Brain microvascular endothelial cell (primary cell): Measurements from ENCODE around the gene MUL1.
A peak's percentile ranks its signal among the peaks of the same experiment; 100 is the strongest.

Source experiments
- DNase-seq: peaks from one replicate; pipeline ENCODE4 v3.0.0-alpha.2; 2020
- H3K27ac ChIP-seq: fragments of 250-450 bp; sonication (Bioruptor Pico); 2 replicates; pipeline ENCODE4 v1.5.1; 2020; ENCODE audit warnings: mild to moderate bottlenecking, moderate library complexity
- H3K27me3 ChIP-seq: fragments of 250-450 bp; sonication (Bioruptor Pico); replicated peaks from 2 replicates; pipeline ENCODE4 v1.5.1; 2020; ENCODE audit warnings: mild to moderate bottlenecking
- H3K36me3 ChIP-seq: fragments of 250-450 bp; sonication (Bioruptor Pico); replicated peaks from 2 replicates; pipeline ENCODE4 v1.5.1; 2020; ENCODE audit warnings: mild to moderate bottlenecking
- H3K4me3 ChIP-seq: 2 replicates; pipeline ENCODE4 v1.5.1; 2011; ENCODE audit warnings: low read depth, mild to moderate bottlenecking, control low read depth, low read length, moderate library complexity
- in situ Hi-C: cut with HindIII; loops from 2 replicates; pipeline ENCODE4 v1.10.0; 2017; ENCODE audit warnings: low sequenced_read_pairs, low pct_ligation_motif_present
- TF ChIP-seq, protein P1 (sequence below): IDR thresholded peaks from 2 replicates; pipeline ENCODE4 v1.5.1; 2011; ENCODE audit warnings: low read depth, mild to moderate bottlenecking, moderate library complexity, low read length, control low read depth, inconsistent platforms; ENCODE audit errors: missing control alignments

Gene MUL1

DNA sequence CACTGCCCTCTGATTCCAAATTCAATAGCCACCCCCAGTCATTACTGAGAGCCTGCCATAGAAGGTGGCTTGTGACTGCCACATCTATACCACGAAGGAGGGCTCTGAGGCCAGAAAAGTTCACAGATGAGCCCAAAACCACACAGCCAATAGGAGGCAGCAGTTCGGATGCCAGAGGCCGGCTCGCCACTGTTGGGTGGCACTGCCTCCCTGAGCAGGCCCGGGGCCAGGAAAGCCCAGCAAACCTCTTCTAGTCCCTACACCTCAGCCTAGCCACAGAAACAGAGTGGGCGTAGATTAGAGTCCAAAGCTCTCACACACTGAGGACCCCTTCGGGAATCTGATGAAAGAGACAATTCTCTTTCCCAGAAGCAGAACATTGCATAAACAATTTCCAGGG is 16.1 kb downstream of the MUL1 start:
- no peaks in the 10 kb centered on the region for H3K36me3 ChIP-seq
- TF ChIP-seq, protein P1, sequence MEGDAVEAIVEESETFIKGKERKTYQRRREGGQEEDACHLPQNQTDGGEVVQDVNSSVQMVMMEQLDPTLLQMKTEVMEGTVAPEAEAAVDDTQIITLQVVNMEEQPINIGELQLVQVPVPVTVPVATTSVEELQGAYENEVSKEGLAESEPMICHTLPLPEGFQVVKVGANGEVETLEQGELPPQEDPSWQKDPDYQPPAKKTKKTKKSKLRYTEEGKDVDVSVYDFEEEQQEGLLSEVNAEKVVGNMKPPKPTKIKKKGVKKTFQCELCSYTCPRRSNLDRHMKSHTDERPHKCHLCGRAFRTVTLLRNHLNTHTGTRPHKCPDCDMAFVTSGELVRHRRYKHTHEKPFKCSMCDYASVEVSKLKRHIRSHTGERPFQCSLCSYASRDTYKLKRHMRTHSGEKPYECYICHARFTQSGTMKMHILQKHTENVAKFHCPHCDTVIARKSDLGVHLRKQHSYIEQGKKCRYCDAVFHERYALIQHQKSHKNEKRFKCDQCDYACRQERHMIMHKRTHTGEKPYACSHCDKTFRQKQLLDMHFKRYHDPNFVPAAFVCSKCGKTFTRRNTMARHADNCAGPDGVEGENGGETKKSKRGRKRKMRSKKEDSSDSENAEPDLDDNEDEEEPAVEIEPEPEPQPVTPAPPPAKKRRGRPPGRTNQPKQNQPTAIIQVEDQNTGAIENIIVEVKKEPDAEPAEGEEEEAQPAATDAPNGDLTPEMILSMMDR, result no peak
- in situ Hi-C loops, result no loop called here

DNA sequence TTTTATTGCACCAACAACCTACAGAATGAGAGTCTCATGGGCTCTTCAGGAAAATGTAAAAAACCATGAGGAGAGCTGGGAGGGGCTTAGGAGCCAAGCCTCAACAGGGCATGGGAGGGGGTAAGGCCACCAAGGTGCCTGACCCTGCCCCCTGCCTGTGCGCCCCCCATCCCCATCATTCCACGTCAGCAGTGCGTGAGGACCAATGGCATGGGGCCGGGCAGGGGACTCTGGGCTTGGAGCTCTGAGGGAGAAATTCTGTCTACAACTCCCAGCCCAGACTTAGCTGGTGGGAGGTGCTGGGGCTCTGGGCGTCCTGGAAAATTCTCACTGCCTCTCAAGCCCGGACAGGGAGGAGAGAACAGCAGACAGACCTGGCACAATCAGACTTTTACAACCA is 16.8 kb downstream of the MUL1 start:
- no peaks in the 10 kb centered on the region for H3K36me3 ChIP-seq
- DNase-seq, result no peak

More for the DNA sequence above, 16.1 kb downstream of the MUL1 start:
- Histone ChIP-seq H3K27me3 (peaks cover 10% of the 10 kb centered on the region), H3K4me3 (no peak overlapping the region), H3K27ac (no peak overlapping the region)
- no peak for DNase-seq

DNA sequence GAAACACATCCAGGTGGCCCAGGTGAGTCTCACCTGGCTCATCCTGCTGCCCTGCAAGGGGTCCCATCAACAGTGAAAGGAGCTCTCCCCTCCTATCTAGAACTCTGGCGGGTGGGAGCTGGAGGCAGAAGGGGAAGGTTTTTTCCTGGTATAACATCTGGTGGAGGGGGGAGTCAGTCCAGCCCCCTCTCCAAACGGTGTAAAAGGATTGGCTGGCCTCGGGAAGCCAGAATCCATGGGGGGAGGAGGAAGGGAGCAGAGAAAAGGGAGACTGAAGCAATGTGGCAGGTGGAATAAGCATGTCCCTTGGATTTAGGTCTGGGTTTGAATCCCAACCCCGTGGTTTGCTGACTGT is 20.7 kb downstream of the MUL1 start:
- Histone ChIP-seq H3K27me3 (peaks cover 16% of the 10 kb centered on the region), H3K4me3 (no peak overlapping the region), H3K36me3 (no peaks in the 10 kb centered on the region), H3K27ac (no peak overlapping the region)
- TF ChIP-seq, protein P1, result no peak
- in situ Hi-C loops, result no loop called here
- no peak for DNase-seq

More for the DNA sequence above, 16.8 kb downstream of the MUL1 start:
- Histone ChIP-seq H3K27ac (no peak overlapping the region), H3K27me3 (peaks cover 16% of the 10 kb centered on the region), H3K4me3 (no peak overlapping the region)
- TF ChIP-seq, protein P1, result no peak
- in situ Hi-C loops, result no loop called here

DNA sequence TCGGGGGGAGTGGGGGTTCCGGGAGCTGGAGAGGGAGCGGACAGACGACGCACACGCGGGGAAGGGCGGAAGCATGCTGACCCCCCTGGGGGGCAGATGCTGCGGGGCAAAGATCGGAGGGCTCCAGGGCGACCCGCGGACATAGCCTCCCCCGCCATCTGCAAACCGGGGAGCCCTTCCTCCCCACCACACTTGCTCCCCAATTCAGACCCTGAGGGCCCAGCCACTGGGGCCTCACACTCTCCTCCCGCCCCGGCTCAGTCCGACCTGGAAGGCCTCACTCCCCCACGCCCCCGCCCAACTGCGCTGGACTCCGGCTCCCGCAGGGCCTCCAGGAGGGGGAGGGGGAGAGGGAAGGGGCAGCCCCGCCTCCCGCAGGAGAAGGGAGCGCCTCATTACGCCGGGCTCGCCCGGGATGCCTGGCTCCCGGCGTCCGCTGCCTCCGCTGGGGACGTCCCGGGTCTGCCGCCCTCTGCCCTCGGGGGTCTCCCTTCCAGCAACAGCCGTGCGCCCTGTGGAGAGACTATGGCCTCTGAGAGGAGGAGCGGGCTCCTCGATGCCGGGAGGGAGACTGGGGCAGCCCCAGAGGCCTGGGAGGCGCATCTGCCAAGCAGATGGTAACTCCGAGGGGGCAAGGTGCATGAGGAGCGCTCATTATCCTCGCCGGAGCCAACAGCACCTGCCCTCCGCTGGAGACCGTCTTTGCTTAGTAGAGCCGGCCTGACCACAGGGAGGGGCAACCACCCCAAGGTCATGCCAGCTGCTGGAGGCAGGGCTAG is 21.3 kb downstream of the MUL1 start:
- no peak for DNase-seq
- Histone ChIP-seq H3K27me3 (peaks cover 16% of the 10 kb centered on the region), H3K27ac (no peak overlapping the region), H3K4me3 (peak overlapping the region; percentile 59), H3K36me3 (no peaks in the 10 kb centered on the region)
- TF ChIP-seq, protein P1, result no peak
- in situ Hi-C loops, result no loop called here

DNA sequence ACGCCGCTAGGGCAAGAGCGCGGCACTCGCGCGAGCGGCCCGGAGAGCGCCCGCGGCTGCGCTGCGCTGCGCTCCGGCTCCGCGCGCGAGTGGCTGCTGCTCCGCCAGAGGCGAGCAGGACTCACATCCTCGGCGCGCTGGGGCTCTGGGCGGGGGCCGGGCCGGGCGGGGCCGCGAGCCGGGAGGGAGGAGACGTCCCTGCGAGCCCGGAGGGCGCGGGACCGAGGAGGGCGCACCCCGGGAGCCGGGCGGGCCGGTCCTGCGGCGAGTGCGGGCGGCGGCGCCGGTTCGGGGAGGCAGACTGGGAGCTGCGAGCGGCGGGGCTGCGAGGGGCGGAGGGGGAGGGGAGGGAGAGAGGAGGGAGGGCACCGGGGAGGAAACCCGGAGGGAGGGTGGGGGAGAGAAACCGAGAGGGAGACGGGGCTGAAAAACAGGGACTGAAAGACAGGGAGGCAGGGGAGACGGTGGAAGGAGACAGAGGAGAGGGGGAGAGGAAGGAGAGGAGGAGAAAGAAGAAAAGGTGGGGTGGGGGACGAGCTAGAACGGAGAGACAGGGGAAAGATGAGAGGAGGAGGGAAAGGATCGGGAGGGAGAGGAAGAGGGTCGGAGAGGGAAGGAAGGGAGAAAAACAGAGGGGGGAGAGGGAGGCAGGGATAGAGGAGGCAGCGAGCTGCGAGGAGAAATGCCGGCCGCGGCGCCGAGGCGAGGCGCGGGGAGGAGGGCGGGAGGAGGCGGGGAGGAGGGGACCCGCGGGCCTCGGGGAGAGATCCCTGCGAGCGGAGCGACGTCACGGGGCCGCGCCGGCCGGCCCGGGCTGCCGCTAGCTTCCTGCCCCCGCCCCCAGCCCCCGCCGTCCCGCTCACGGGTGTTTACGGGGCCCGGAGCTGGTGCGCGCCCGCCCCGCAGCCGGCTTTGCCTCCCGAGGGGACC is 22.2 kb downstream of the MUL1 start, which contains the start of gene CAMK2N1:
Gene CAMK2N1, minus strand, starts transcription at position 684 of the 930 bp plus-strand sequence. CDS start 831 bp downstream, outside the sequence.
- H3K27ac ChIP-seq, result no peak within 1 kb of the TSS
- peak within 1 kb of the TSS; percentile 70 for H3K4me3 ChIP-seq
- in situ Hi-C loops, result no loop called here
- no peak for DNase-seq
- H3K27me3 ChIP-seq, result peaks cover 16% of the 10 kb centered on the region
- TF ChIP-seq, protein P1, result no peak
- H3K36me3 ChIP-seq, result no peaks in the 10 kb centered on the region
